ENCODE data around the gene SLC22A23.

The SLC22A23 gene

DNA sequence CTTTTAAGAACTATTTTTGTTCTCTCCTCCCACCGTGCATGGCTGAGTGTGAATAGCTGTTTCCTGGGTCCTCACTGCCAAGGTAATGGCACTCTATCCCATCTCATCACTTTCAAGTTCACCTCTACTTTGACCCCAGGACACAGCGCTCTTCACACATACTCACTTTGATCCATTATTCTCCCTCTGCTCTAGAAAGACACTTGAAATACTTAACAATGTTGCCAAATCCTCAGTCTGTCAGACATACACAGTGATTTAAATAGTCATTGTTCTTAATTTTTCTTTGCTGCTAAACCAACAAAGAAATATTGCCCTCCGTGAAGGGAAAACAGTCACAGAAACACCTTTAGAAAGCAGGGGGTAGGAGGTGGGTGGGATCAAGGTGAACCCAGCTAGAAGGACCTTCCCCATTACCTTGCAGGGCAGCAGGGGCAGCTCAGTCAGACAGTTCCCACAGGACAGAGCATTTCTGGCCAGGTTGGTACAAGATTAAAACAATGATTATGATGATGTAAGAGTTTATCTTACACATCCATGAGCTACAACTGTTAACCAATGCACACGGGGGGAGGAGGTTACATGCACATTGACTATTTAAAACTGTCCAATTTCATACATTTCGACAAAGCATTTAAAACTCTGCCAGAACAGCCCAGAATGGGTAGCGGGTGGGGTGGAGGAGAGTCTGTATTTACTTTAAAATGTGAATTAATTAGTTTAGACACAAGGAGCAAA is 2.4 kb downstream of the SLC22A23 start:
- DNase-seq (ENCODE audit: low read depth, low spot score): no peak
- H3K9me3 ChIP-seq (ENCODE audit: low read depth, low read length): no peaks in the 10 kb centered on the region
- no peak overlapping the region for H3K9ac ChIP-seq (ENCODE audit: insufficient read length)
- TF ChIP-seq POLR2AphosphoS5 (IDR thresholded peaks at IDR 0.05; ENCODE audit: borderline replicate concordance, low read depth, low read length) (no peak), EZH2 (IDR thresholded peaks at IDR 0.05) (no peak), FOXP2 (optimal IDR thresholded peaks at IDR 0.05; ENCODE audit: control extremely low read depth, extremely low read length, insufficient read depth) (no peak)
- no peaks in the 10 kb centered on the region for H3K36me3 ChIP-seq (ENCODE audit: insufficient read depth, low read length)
- H3K27ac ChIP-seq: no peak overlapping the region
- peak overlapping the region; percentile 81 for H3K4me3 ChIP-seq

DNA sequence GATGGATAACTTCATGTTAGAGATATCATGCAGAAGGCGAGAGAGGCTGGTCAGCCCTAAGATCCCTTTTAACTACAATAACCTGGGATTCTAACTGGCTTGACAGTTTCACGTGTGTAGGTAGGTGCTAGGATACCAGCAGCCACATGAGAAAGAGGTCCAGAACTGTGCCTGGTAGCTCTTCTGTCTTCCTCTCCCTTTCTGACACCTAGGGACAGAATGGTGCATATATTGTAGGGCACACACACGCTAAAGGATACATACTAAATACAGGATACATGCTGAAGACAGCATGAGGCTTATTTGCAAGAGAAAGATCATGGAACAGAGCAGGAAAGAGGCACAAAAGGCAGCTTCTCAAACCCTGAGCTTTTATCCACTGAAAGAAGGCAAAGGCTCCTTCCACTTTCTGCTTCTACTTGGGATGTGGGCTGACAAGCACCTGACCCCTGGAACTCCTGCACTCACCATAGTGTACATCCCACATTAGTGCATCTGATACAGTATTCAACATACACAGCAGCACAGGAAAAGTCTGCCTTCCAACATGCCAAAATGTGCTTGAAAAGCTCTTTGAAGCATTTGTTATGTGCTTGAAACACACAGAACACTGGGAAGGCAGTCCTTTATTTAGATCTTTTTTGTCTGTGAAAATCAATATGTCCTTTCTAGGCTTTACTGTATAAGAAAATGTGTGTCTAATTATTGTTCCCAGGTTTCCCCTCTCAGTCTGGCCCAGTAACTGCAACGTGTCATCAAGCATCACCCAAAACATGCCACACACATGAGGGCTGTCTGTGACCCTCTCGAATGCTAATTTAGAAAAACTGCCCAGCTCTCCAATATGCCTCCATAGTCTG is 3.2 kb downstream of the SLC22A23 start:
- H3K27ac ChIP-seq: no peak overlapping the region
- no peak for DNase-seq (ENCODE audit: low read depth, low spot score)
- no peak overlapping the region for H3K9ac ChIP-seq (ENCODE audit: insufficient read length)
- H3K4me3 ChIP-seq: no peak overlapping the region
- H3K9me3 ChIP-seq (ENCODE audit: low read depth, low read length): no peaks in the 10 kb centered on the region
- no peaks in the 10 kb centered on the region for H3K36me3 ChIP-seq (ENCODE audit: insufficient read depth, low read length)
- TF ChIP-seq EZH2 (IDR thresholded peaks at IDR 0.05): no peak
- TF ChIP-seq POLR2AphosphoS5 (IDR thresholded peaks at IDR 0.05; ENCODE audit: borderline replicate concordance, low read depth, low read length): no peak

DNA sequence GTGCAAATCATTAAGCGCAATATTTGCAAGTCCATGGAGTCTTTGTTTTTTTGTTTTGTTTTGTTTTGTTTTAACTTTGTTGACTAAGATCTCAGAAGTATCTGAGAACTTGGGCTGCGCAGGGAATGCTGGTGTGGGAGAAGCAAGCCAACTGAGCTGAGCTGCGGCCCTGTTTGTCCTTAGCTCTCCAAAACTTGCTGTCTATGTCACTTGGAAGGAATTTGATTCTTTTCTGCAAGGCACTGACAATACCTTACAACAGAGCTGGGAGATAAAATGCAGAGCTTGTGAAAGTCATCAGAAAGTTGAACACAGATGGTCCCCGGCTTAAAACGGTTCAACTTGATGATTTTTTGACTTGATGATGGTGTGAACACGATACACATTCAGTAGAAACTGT is 5.4 kb downstream of the SLC22A23 start:
- TF ChIP-seq EZH2 (IDR thresholded peaks at IDR 0.05): no peak
- no peak for TF ChIP-seq FOXP2 (optimal IDR thresholded peaks at IDR 0.05; ENCODE audit: control extremely low read depth, extremely low read length, insufficient read depth)
- TF ChIP-seq POLR2AphosphoS5 (IDR thresholded peaks at IDR 0.05; ENCODE audit: borderline replicate concordance, low read depth, low read length): no peak
- Histone ChIP-seq H3K36me3 (ENCODE audit: insufficient read depth, low read length) (no peaks in the 10 kb centered on the region), H3K9me3 (ENCODE audit: low read depth, low read length) (no peaks in the 10 kb centered on the region), H3K9ac (ENCODE audit: insufficient read length) (no peak overlapping the region), H3K4me3 (no peak overlapping the region), H3K27ac (no peak overlapping the region)
- no peak for DNase-seq (ENCODE audit: low read depth, low spot score)

DNA sequence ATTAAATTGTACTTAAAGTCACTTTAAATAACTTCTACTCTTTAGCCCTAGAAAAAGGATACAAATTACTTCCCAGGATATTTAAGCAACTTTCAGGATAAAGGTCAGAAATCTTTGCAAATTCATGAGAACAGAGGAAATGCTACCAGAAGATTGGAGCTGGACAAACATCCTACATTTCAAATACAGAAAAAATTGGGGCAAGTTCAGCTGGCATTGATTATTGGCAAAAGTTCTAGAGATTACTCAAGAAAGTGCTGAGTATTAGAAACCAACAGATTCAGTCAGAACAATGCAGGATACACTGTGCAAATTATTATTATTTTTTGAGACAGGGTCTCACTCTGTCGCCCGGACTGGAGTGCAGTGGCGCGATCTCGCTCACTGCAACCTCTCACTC is 6.0 kb downstream of the SLC22A23 start:
- TF ChIP-seq FOXP2 (optimal IDR thresholded peaks at IDR 0.05; ENCODE audit: control extremely low read depth, extremely low read length, insufficient read depth) (no peak), EZH2 (IDR thresholded peaks at IDR 0.05) (no peak), POLR2AphosphoS5 (IDR thresholded peaks at IDR 0.05; ENCODE audit: borderline replicate concordance, low read depth, low read length) (no peak)
- H3K9ac ChIP-seq (ENCODE audit: insufficient read length): no peak overlapping the region
- DNase-seq (ENCODE audit: low read depth, low spot score): no peak
- H3K36me3 ChIP-seq (ENCODE audit: insufficient read depth, low read length): no peaks in the 10 kb centered on the region
- H3K4me3 ChIP-seq: no peak overlapping the region
- H3K9me3 ChIP-seq (ENCODE audit: low read depth, low read length): no peaks in the 10 kb centered on the region
- no peak overlapping the region for H3K27ac ChIP-seq

DNA sequence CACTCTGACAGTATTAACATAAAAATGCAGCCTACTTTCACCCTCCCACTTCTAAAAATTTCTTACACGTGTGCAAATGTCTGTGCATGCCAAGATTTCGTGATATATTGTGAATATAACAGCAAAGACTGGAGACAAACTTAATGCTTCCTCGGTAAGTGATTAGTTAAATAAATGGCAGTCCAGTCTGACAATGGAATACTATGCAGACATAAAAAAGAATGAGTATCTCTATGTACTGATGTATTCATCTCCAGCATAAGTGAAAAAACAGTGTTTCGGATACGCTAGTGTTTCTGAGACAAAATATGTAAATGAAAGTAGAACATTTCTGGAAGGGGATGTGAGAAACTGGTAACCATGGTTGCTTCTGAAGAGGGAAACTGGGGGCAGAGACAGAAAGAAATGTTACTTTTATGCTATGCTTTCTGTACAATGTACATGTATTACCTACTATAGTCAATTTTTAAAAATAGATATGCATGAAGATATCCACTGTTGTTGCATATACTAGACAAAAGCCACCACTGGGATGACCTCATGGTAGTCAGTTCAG is 7.0 kb downstream of the SLC22A23 start:
- TF ChIP-seq FOXP2 (optimal IDR thresholded peaks at IDR 0.05; ENCODE audit: control extremely low read depth, extremely low read length, insufficient read depth) (no peak), EZH2 (IDR thresholded peaks at IDR 0.05) (no peak), POLR2AphosphoS5 (IDR thresholded peaks at IDR 0.05; ENCODE audit: borderline replicate concordance, low read depth, low read length) (no peak)
- no peaks in the 10 kb centered on the region for H3K36me3 ChIP-seq (ENCODE audit: insufficient read depth, low read length)
- H3K27ac ChIP-seq: no peak overlapping the region
- H3K9ac ChIP-seq (ENCODE audit: insufficient read length): no peak overlapping the region
- no peaks in the 10 kb centered on the region for H3K9me3 ChIP-seq (ENCODE audit: low read depth, low read length)
- DNase-seq (ENCODE audit: low read depth, low spot score): no peak
- H3K4me3 ChIP-seq: no peak overlapping the region

DNA sequence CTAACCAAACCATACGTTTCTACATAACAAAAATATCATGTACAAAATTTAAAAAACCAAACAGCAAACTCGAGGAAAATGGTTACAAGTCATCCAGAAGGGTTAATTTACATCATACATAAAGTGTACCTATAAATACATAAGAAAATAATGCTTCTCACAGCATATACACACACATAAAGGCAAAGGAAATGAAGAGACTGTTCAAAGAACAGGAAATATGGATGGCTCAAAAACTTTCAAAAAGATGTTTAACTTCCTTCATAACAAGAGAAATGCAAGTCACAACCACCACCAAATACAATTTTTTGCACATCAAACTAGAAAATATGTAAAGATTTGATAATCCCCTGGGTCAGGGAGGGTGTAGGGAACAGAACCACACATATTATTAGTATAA is 7.5 kb downstream of the SLC22A23 start:
- Histone ChIP-seq H3K9ac (ENCODE audit: insufficient read length) (no peak overlapping the region), H3K27ac (no peak overlapping the region), H3K9me3 (ENCODE audit: low read depth, low read length) (no peaks in the 10 kb centered on the region), H3K4me3 (no peak overlapping the region), H3K36me3 (ENCODE audit: insufficient read depth, low read length) (no peaks in the 10 kb centered on the region)
- TF ChIP-seq EZH2 (IDR thresholded peaks at IDR 0.05) (no peak), POLR2AphosphoS5 (IDR thresholded peaks at IDR 0.05; ENCODE audit: borderline replicate concordance, low read depth, low read length) (no peak), FOXP2 (optimal IDR thresholded peaks at IDR 0.05; ENCODE audit: control extremely low read depth, extremely low read length, insufficient read depth) (no peak)
- no peak for DNase-seq (ENCODE audit: low read depth, low spot score)

DNA sequence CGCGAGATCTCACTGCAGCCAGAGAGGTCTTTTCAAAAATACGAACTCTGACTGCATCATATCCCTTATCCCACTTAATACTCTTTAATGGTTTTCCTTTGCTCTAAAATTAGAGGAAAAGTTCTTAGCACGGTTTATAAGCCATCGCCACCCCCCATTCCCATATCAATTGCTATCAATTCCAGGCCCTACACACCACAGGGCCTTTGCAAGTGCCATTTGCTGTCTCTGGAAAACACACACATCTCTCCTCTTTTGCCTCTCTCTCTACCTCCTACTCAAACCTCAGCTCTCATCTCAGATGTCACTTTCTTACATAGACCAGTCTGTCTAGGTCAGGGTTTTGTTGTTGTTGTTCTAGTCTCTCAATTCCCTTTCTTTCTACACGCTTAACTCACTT is 9.8 kb downstream of the SLC22A23 start:
- DNase-seq (ENCODE audit: low read depth, low spot score): no peak
- Histone ChIP-seq H3K4me3 (no peak overlapping the region), H3K27ac (no peak overlapping the region), H3K9ac (ENCODE audit: insufficient read length) (no peak overlapping the region), H3K9me3 (ENCODE audit: low read depth, low read length) (no peaks in the 10 kb centered on the region), H3K36me3 (ENCODE audit: insufficient read depth, low read length) (no peaks in the 10 kb centered on the region)
- TF ChIP-seq EZH2 (IDR thresholded peaks at IDR 0.05) (no peak), FOXP2 (optimal IDR thresholded peaks at IDR 0.05; ENCODE audit: control extremely low read depth, extremely low read length, insufficient read depth) (no peak), POLR2AphosphoS5 (IDR thresholded peaks at IDR 0.05; ENCODE audit: borderline replicate concordance, low read depth, low read length) (no peak)

DNA sequence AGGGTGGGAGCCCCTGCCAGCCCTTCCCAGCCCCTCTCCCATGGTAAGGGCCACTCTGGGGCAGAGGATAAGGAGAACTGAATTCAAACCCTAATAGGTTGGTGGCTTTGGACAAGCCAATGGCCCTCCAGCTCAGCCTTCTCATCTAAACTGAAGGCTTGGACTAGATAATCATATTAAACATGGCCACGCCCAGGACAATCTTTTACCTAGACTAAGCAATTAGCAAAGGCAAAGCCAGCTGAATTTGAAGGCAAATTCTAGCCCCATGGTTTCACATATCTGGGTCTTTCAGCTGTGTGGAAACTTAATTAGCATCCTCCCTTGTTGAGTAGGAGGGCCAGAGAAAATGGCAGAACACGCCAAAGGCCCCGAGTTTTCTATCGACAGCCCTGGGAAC is 10.7 kb downstream of the SLC22A23 start:
- no peak overlapping the region for H3K27ac ChIP-seq
- DNase-seq (ENCODE audit: low read depth, low spot score): no peak
- no peak overlapping the region for H3K9ac ChIP-seq (ENCODE audit: insufficient read length)
- TF ChIP-seq EZH2 (IDR thresholded peaks at IDR 0.05) (no peak), POLR2AphosphoS5 (IDR thresholded peaks at IDR 0.05; ENCODE audit: borderline replicate concordance, low read depth, low read length) (no peak), FOXP2 (optimal IDR thresholded peaks at IDR 0.05; ENCODE audit: control extremely low read depth, extremely low read length, insufficient read depth) (no peak)
- no peak overlapping the region for H3K4me3 ChIP-seq
- H3K9me3 ChIP-seq (ENCODE audit: low read depth, low read length): no peaks in the 10 kb centered on the region
- H3K36me3 ChIP-seq (ENCODE audit: insufficient read depth, low read length): no peaks in the 10 kb centered on the region

All from SK-N-MC (cell line).